NCI-H1436 (cell line): ENCODE results near the gene TRDN.

ENCODE experiments used
- DNase-seq: peaks from one replicate; lab custom pipeline; 2025; lab: John Stamatoyannopoulos, UW

The TRDN gene

GRCh38 chr6:123636782-123637181 lies at the start of gene TRDN:
Gene TRDN (minus strand): TSS chr6:123636950. CDS start chr6:123636775, 175 bp downstream.
- no peak for DNase-seq

GRCh38 chr6:123681957-123682462 lies 45.3 kb upstream of the TRDN start:
- no peak for DNase-seq

GRCh38 chr6:123677897-123678296 lies 41.1 kb upstream of the TRDN start:
- DNase-seq, result no peak

GRCh38 chr6:123676793-123677192 lies 40.0 kb upstream of the TRDN start:
- no peak for DNase-seq

GRCh38 chr6:123668965-123669591 lies 32.3 kb upstream of the TRDN start:
- DNase-seq, result no peak

GRCh38 chr6:123668063-123668462 lies 31.3 kb upstream of the TRDN start:
- DNase-seq, result no peak

- DNase-seq, result no peak
These were observed 26.7 kb upstream of the TRDN start for GRCh38 chr6:123663436-123663835.

- DNase-seq, result no peak
These were observed 26.0 kb upstream of the TRDN start for GRCh38 chr6:123662757-123663156.

- DNase-seq, result no peak
These were observed 24.5 kb upstream of the TRDN start for GRCh38 chr6:123661105-123661891.

GRCh38 chr6:123659960-123660748 lies 23.4 kb upstream of the TRDN start:
- no peak for DNase-seq

- peak; percentile 8 for DNase-seq
These were observed 22.1 kb upstream of the TRDN start for GRCh38 chr6:123658848-123659247.

GRCh38 chr6:123655521-123656306 lies 19.0 kb upstream of the TRDN start:
- no peak for DNase-seq

- no peak for DNase-seq
These were observed 12.0 kb upstream of the TRDN start for GRCh38 chr6:123648723-123649122.

GRCh38 chr6:123648020-123648580 lies 11.3 kb upstream of the TRDN start:
- DNase-seq, result no peak

GRCh38 chr6:123641497-123641896 lies 4.7 kb upstream of the TRDN start:
- DNase-seq, result no peak

- DNase-seq, result no peak
These were observed 3.9 kb upstream of the TRDN start for GRCh38 chr6:123640567-123641187.

- no peak for DNase-seq
These were observed 2.1 kb upstream of the TRDN start for GRCh38 chr6:123638865-123639264.

GRCh38 chr6:123636282-123636681 lies 468 bp downstream of the TRDN start:
- no peak for DNase-seq

- DNase-seq, result no peak
These were observed 1.2 kb downstream of the TRDN start for GRCh38 chr6:123635567-123635966.

GRCh38 chr6:123635144-123635543 lies 1.6 kb downstream of the TRDN start:
- DNase-seq, result no peak

GRCh38 chr6:123632641-123633040 lies 4.1 kb downstream of the TRDN start:
- no peak for DNase-seq
